Sigmoid colon (tissue), 4 donors: ENCODE results near the gene RPS3.

Source experiments
- CTCF ChIP-seq, 4 experiments: fragments of 450-650 bp in 3 of 4; fragments of 200-600 bp in 1 of 4; IDR thresholded peaks; one replicate each; pipeline ENCODE4 v1.5.1; 2016 to 2019; ENCODE audit warnings: antibody characterized with exemption in 4 of 4, mild to moderate bottlenecking in 3 of 4, moderate library complexity in 2 of 4
- EP300 ChIP-seq, 4 donors: sonication (generic); formaldehyde crosslinking; IDR thresholded peaks; one replicate each; pipeline ENCODE4 v1.6.1; 2017; ENCODE audit warnings: antibody characterized with exemption in 4 of 4
- POLR2AphosphoS5 ChIP-seq, 4 donors: sonication (generic); formaldehyde crosslinking; IDR thresholded peaks; one replicate each; pipeline ENCODE4 v1.6.1; 2017; ENCODE audit warnings: antibody characterized with exemption in 4 of 4

- TF ChIP-seq POLR2AphosphoS5 (IDR thresholded peaks at IDR 0.05), result no peak
- no peak for TF ChIP-seq CTCF (IDR thresholded peaks at IDR 0.05)
- no peak for TF ChIP-seq EP300 (IDR thresholded peaks at IDR 0.05)
Observed at GRCh38 chr11:75403037-75403436, 3.7 kb downstream of the RPS3 start.
